KMS-11 (cell line): ENCODE results near the gene PTPRN2.

ENCODE experiments used
- H2AFZ ChIP-seq: fragments of 200-600 bp; sonication (generic); 2 replicates; pipeline ENCODE4 v1.6.1; 2016; ENCODE audit warnings: antibody characterized with exemption, mixed run types, low read depth
- H3K27ac ChIP-seq: fragments of 200-600 bp; sonication (generic); 2 replicates; pipeline ENCODE4 v1.6.1; 2016; ENCODE audit warnings: mild to moderate bottlenecking, mixed run types
- H3K27me3 ChIP-seq: fragments of 200-600 bp; sonication (generic); 2 replicates; pipeline ENCODE4 v1.6.1; 2017; ENCODE audit warnings: mild to moderate bottlenecking, low read depth, mixed run types, moderate library complexity; ENCODE audit not compliant: insufficient read depth
- H3K36me3 ChIP-seq: fragments of 200-600 bp; sonication (generic); 2 replicates; pipeline ENCODE4 v1.6.1; 2017; ENCODE audit warnings: mild to moderate bottlenecking, mixed run types; ENCODE audit not compliant: insufficient read depth
- H3K4me1 ChIP-seq: fragments of 200-600 bp; sonication (generic); 2 replicates; pipeline ENCODE4 v1.6.1; 2016; ENCODE audit warnings: mild to moderate bottlenecking, low read depth, mixed run types; ENCODE audit not compliant: poor library complexity, severe bottlenecking
- H3K4me2 ChIP-seq: fragments of 200-600 bp; sonication (generic); 2 replicates; pipeline ENCODE4 v1.7.0; 2016; ENCODE audit warnings: mild to moderate bottlenecking, mixed run types
- H3K4me3 ChIP-seq: fragments of 200-600 bp; sonication (generic); IDR thresholded peaks from 2 replicates; pipeline ENCODE4 v1.6.1; 2017; ENCODE audit warnings: low read depth, low read length, mixed read lengths; ENCODE audit not compliant: insufficient read depth
- H3K79me2 ChIP-seq: fragments of 200-600 bp; sonication (generic); 2 replicates; pipeline ENCODE4 v1.6.1; 2016; ENCODE audit warnings: low read depth, mixed run types; ENCODE audit not compliant: insufficient read depth
- H3K9ac ChIP-seq: fragments of 200-600 bp; sonication (generic); 2 replicates; pipeline ENCODE4 v1.6.1; 2016; ENCODE audit warnings: mild to moderate bottlenecking, mixed run types
- H4K20me1 ChIP-seq: fragments of 200-600 bp; sonication (generic); 2 replicates; pipeline ENCODE4 v1.6.1; 2016; ENCODE audit warnings: mild to moderate bottlenecking, mixed run types; ENCODE audit not compliant: insufficient read depth
- CTCF ChIP-seq: fragments of 200-600 bp; sonication (generic); conservative IDR thresholded peaks from 2 replicates; pipeline ENCODE4 v1.6.1; 2017; ENCODE audit warnings: low read depth, mild to moderate bottlenecking, antibody characterized with exemption, low read length, moderate library complexity, mixed read lengths

Gene PTPRN2

GRCh38 chr7:157805713-157806112 lies 781.9 kb downstream of the PTPRN2 start:
- H3K9ac ChIP-seq, result no peak overlapping the region
- H3K36me3 ChIP-seq, result no peaks in the 10 kb centered on the region
- H3K4me2 ChIP-seq, result no peak overlapping the region
- no peak overlapping the region for H2AFZ ChIP-seq
- H4K20me1 ChIP-seq, result no peaks in the 10 kb centered on the region
- no peaks in the 10 kb centered on the region for H3K4me1 ChIP-seq
- no peak overlapping the region for H3K4me3 ChIP-seq
- H3K27me3 ChIP-seq, result no peaks in the 10 kb centered on the region; the same call in 1 of the 2 replicates
- no peak overlapping the region for H3K27ac ChIP-seq
- TF ChIP-seq CTCF, result no peak
- no peaks in the 10 kb centered on the region for H3K79me2 ChIP-seq

GRCh38 chr7:157803906-157804305 lies 783.7 kb downstream of the PTPRN2 start:
- Histone ChIP-seq H3K36me3 (no peaks in the 10 kb centered on the region), H3K4me1 (no peaks in the 10 kb centered on the region), H3K27me3 (no peaks in the 10 kb centered on the region; the same call in 1 of the 2 replicates), H3K4me2 (no peak overlapping the region), H3K79me2 (no peaks in the 10 kb centered on the region), H3K27ac (no peak overlapping the region), H3K9ac (no peak overlapping the region), H2AFZ (no peak overlapping the region), H4K20me1 (no peaks in the 10 kb centered on the region), H3K4me3 (no peak overlapping the region)
- no peak for TF ChIP-seq CTCF

- Histone ChIP-seq H3K27ac (no peak overlapping the region), H3K36me3 (no peaks in the 10 kb centered on the region), H3K4me1 (no peaks in the 10 kb centered on the region), H3K27me3 (peaks cover 8% of the 10 kb centered on the region; the same call in 1 of the 2 replicates), H3K9ac (no peak overlapping the region), H2AFZ (no peak overlapping the region), H4K20me1 (no peaks in the 10 kb centered on the region), H3K79me2 (no peaks in the 10 kb centered on the region), H3K4me2 (no peak overlapping the region), H3K4me3 (no peak overlapping the region)
- TF ChIP-seq CTCF, result no peak
Measured at GRCh38 chr7:157801971-157802675, 785.5 kb downstream of the PTPRN2 start.

- H3K27me3 ChIP-seq, result peaks cover 8% of the 10 kb centered on the region; the same call in 1 of the 2 replicates
- no peak for TF ChIP-seq CTCF
- H3K27ac ChIP-seq, result no peak overlapping the region
- no peak overlapping the region for H2AFZ ChIP-seq
- H3K36me3 ChIP-seq, result no peaks in the 10 kb centered on the region
- H3K4me3 ChIP-seq, result no peak overlapping the region
- H3K79me2 ChIP-seq, result no peaks in the 10 kb centered on the region
- no peak overlapping the region for H3K4me2 ChIP-seq
- no peaks in the 10 kb centered on the region for H4K20me1 ChIP-seq
- H3K9ac ChIP-seq, result no peak overlapping the region
- H3K4me1 ChIP-seq, result no peaks in the 10 kb centered on the region
Measured at GRCh38 chr7:157801113-157801512, 786.5 kb downstream of the PTPRN2 start.
